IPS-15b (cell line): ENCODE results near the gene MIEF2.

ENCODE experiments used
- H3K27me3 ChIP-seq: one replicate; pipeline ENCODE4 v1.6.1; 2013; ENCODE audit warnings: low read length; ENCODE audit not compliant: control insufficient read depth, insufficient read depth
- H3K36me3 ChIP-seq: one replicate; pipeline ENCODE4 v1.6.1; 2013; ENCODE audit warnings: low read length; ENCODE audit not compliant: control insufficient read depth, insufficient read depth
- H3K4me1 ChIP-seq: one replicate; pipeline ENCODE4 v1.6.1; 2013; ENCODE audit warnings: mild to moderate bottlenecking, low read length; ENCODE audit not compliant: control insufficient read depth, insufficient read depth
- H3K4me3 ChIP-seq: one replicate; pipeline ENCODE4 v1.5.1; 2013; ENCODE audit warnings: low read depth, low read length
- H3K9ac ChIP-seq: one replicate; pipeline ENCODE4 v1.6.1; 2013; ENCODE audit warnings: low read depth, mild to moderate bottlenecking, low read length
- H3K9me3 ChIP-seq: one replicate; pipeline ENCODE4 v1.6.1; 2013; ENCODE audit warnings: mild to moderate bottlenecking, low read length; ENCODE audit not compliant: control insufficient read depth, insufficient read depth

MIEF2 gene

DNA sequence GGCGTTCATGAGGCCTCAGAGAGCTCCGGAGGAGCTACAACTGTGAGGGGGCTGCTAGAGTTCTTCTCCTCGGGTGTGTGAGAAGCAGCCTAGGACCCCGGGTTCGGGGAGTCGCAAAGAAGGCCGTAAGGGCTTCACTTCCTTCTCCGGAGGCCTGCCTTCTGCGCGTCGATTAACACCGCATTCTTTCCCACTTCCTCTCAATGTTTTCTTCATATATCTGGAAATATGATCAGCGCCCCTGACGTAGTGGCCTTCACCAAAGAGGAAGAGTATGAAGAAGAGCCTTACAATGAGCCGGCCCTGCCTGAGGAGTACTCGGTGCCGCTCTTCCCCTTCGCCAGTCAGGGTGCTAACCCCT lies 55.1 kb downstream of the MIEF2 start:
- H3K4me1 ChIP-seq = peaks cover 4% of the 10 kb centered on the region
- H3K9ac ChIP-seq = peak overlapping the region; percentile 96
- H3K4me3 ChIP-seq = peak overlapping the region; percentile 97
- H3K9me3 ChIP-seq = no peaks in the 10 kb centered on the region
- peaks cover 24% of the 10 kb centered on the region for H3K36me3 ChIP-seq
- no peaks in the 10 kb centered on the region for H3K27me3 ChIP-seq

- no peaks in the 10 kb centered on the region for H3K9me3 ChIP-seq
- H3K9ac ChIP-seq = peak overlapping the region; percentile 96
- peak overlapping the region; percentile 97 for H3K4me3 ChIP-seq
- H3K4me1 ChIP-seq = peaks cover 4% of the 10 kb centered on the region
- H3K36me3 ChIP-seq = peaks cover 23% of the 10 kb centered on the region
- H3K27me3 ChIP-seq = no peaks in the 10 kb centered on the region
Observed at GRCh38 chr17:18315961-18316360, 55.5 kb downstream of the MIEF2 start.
